VCaP (cell line): ENCODE results near the gene DUSP5.

ENCODE experiments used
- H3K27ac ChIP-seq: fragments of 450-650 bp; 2 replicates; pipeline ENCODE4 v1.5.1; 2017
- CTCF ChIP-seq: fragments of 450-650 bp; conservative IDR thresholded peaks from 2 replicates; pipeline ENCODE4 v1.5.1; 2017; ENCODE audit warnings: mild to moderate bottlenecking, moderate library complexity

Gene DUSP5

GRCh38 chr10:110485541-110485940 is 12.2 kb upstream of the DUSP5 start:
- H3K27ac ChIP-seq = no peak overlapping the region
- no peak for TF ChIP-seq CTCF

GRCh38 chr10:110486680-110487410 is 10.9 kb upstream of the DUSP5 start:
- no peak for TF ChIP-seq CTCF
- no peak overlapping the region for H3K27ac ChIP-seq

DNA sequence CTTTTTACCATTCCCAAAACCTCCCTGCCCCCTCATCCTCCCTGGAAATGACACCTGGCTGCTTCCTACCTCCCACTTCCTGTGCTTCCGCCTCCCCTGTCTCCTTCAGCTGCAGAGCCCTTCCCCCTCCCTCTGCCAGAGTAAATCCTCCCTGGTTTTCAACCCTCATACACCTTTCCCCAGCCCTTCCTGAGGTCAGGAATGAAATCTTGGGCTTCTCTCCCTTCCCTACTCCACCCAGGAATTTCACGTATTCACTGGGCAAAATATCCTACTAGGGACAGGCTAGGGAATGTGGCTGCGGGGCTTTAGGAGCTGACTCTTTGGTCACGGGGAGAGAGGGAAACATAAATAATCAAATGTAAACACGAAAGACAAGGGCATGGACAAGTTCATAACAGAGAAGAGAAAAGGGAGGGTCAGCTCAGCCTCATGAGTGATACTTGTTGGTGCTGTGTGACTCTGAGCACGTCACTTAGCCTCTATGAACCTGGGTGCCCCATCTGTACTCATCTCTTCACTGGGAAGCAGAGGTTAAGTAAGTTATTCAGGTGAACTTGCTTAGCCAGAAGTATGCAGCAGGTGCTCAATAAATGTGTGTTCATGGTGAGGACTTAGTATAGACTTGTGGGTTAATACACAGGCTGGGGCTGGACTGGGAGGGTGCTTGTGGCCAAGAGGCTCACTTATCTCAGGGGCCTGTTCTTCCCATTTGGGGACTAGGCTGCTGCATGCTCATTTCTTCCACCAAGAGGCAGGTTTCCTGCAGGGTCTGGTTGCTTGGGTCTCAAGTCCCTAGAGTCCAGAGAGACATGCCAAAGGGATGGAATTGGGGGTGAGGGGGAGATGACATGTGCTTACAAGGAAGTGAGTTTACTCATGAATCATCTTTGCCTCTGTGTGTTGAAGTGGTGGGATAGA is 10.0 kb upstream of the DUSP5 start:
- H3K27ac ChIP-seq = no peak overlapping the region
- no peak for TF ChIP-seq CTCF

GRCh38 chr10:110488332-110488681 is 9.4 kb upstream of the DUSP5 start:
- TF ChIP-seq CTCF = no peak
- no peak overlapping the region for H3K27ac ChIP-seq

- no peak overlapping the region for H3K27ac ChIP-seq
- no peak for TF ChIP-seq CTCF
Measured at GRCh38 chr10:110488940-110489339, 8.8 kb upstream of the DUSP5 start.

GRCh38 chr10:110490640-110491039 is 7.1 kb upstream of the DUSP5 start:
- no peak overlapping the region for H3K27ac ChIP-seq
- TF ChIP-seq CTCF = no peak

DNA sequence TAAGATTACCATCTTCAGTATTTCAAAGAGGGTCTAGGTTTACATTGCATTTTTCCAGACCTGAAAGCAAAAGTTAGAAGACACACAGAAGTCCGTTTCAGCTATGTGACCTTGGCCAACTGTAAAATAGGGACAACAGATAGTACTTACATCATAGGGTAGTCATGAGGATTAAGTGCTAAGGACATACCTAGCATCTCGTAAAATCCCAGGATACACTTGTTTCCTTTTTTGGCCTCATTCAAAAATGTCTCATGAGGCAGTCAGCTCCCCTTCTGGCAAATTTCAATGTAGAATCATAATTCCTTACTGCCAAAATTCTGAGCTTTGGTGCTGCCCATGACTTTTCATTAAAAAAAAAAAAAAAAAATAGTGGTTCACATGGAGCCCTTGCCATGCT is 6.4 kb upstream of the DUSP5 start:
- H3K27ac ChIP-seq = no peak overlapping the region
- no peak for TF ChIP-seq CTCF
